HEK293T (cell line): ENCODE results near the gene CSF3R.

Experiments
- CTCF ChIA-PET: fragments of 350-600 bp; formaldehyde crosslinking; extraction: SDS; loops from one replicate; lab custom pipeline; 2021; ENCODE audit warnings: antibody characterized with exemption, inconsistent platforms; lab: Yijun Ruan, JAX
- POLR2A ChIA-PET: fragments of 350-600 bp; formaldehyde crosslinking; extraction: SDS; loops from one replicate; lab custom pipeline; 2020; ENCODE audit warnings: antibody characterized with exemption, inconsistent platforms; lab: Yijun Ruan, JAX
- DNase-seq: peaks from one replicate; pipeline ENCODE4 v3.0.0; 2012; ENCODE audit warnings: mixed read lengths; ENCODE audit errors: extremely low spot score
- ARNT ChIP-seq: fragments of 450-650 bp; IDR thresholded peaks from 2 replicates; pipeline ENCODE4 v1.6.1; 2017; ENCODE audit warnings: mild to moderate bottlenecking
- BHLHE40 ChIP-seq: fragments of 450-650 bp; IDR thresholded peaks from 2 replicates; pipeline ENCODE4 v1.6.1; 2016; ENCODE audit warnings: mild to moderate bottlenecking, moderate library complexity, borderline replicate concordance
- CTBP1 ChIP-seq: fragments of 450-650 bp; IDR thresholded peaks from 2 replicates; pipeline ENCODE4 v1.6.1; 2016; ENCODE audit warnings: borderline replicate concordance
- ELF4 ChIP-seq: fragments of 450-650 bp; IDR thresholded peaks from 2 replicates; pipeline ENCODE4 v1.6.1; 2017; ENCODE audit warnings: antibody characterized with exemption
- FOXA1 ChIP-seq: fragments of 450-650 bp; IDR thresholded peaks from 2 replicates; pipeline ENCODE4 v1.6.1; 2016; ENCODE audit warnings: mild to moderate bottlenecking
- FOXK2 ChIP-seq: fragments of 450-650 bp; IDR thresholded peaks from 2 replicates; pipeline ENCODE4 v1.6.1; 2016; ENCODE audit warnings: mild to moderate bottlenecking
- FOXM1 ChIP-seq: fragments of 450-650 bp; IDR thresholded peaks from 2 replicates; pipeline ENCODE4 v1.6.1; 2017; ENCODE audit warnings: mild to moderate bottlenecking, borderline replicate concordance
- HDGF ChIP-seq: fragments of 450-650 bp; IDR thresholded peaks from 2 replicates; pipeline ENCODE4 v1.6.1; 2017; ENCODE audit warnings: antibody characterized with exemption, borderline replicate concordance
- L3MBTL2 ChIP-seq: fragments of 450-650 bp; conservative IDR thresholded peaks from 2 replicates; pipeline ENCODE4 v1.6.1; 2016; ENCODE audit warnings: mild to moderate bottlenecking
- LEF1 ChIP-seq: fragments of 450-650 bp; IDR thresholded peaks from 2 replicates; pipeline ENCODE4 v1.6.1; 2017; ENCODE audit warnings: mild to moderate bottlenecking, borderline replicate concordance
- NFRKB ChIP-seq: fragments of 450-650 bp; IDR thresholded peaks from 2 replicates; pipeline ENCODE4 v1.6.1; 2016; ENCODE audit warnings: mild to moderate bottlenecking, moderate library complexity
- PKNOX1 ChIP-seq: fragments of 450-650 bp; IDR thresholded peaks from 2 replicates; pipeline ENCODE4 v1.6.1; 2016
- SP1 ChIP-seq: fragments of 450-650 bp; IDR thresholded peaks from 2 replicates; pipeline ENCODE4 v1.6.1; 2017
- SUZ12 ChIP-seq: fragments of 450-650 bp; IDR thresholded peaks from 2 replicates; pipeline ENCODE4 v1.6.1; 2016; ENCODE audit warnings: mild to moderate bottlenecking
- TARDBP ChIP-seq: fragments of 450-650 bp; IDR thresholded peaks from 2 replicates; pipeline ENCODE4 v1.6.1; 2016
- ZNF384 ChIP-seq: fragments of 450-650 bp; IDR thresholded peaks from 2 replicates; pipeline ENCODE4 v1.6.1; 2016

Gene CSF3R

GRCh38 chr1:36528361-36529349, 45.9 kb upstream of the CSF3R start:
- no peak for TF ChIP-seq ELF4
- ChIA-PET CTCF (interaction anchor here (1.0 kb wide), 1 partner anchor 12 kb away, joined by 3 read pairs; no protein-coding TSS in a partner anchor), POLR2A (no interaction called here)
- no peak for DNase-seq

DNA sequence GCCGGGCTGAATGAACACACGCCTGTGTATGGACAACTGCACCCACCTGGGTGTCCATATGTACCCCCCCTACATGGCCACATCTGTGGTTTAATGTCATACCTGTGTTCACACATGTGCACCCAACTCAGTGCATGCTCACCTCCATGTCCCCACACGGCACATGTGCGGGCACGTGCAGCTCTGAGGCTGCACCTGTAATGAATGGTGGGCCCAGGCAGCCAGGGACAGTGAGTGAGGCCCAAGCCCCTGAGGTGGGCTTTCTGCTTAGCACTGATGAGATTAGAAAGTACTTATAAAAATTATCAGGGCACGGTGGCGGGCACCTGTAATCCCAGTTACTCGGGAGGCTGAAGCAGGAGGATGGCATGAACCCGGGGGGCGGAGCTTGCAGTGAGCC, 42.5 kb upstream of the CSF3R start:
- ChIA-PET CTCF (interaction anchor here (0.7 kb wide), 1 partner anchor 191 kb away, joined by 5 read pairs; no protein-coding TSS in a partner anchor), POLR2A (no interaction called here)
- no peak for DNase-seq
- TF ChIP-seq PKNOX1 (no peak), ELF4 (no peak), CTBP1 (no peak), SP1 (no peak), L3MBTL2 (no peak), HDGF (no peak), BHLHE40 (no peak)

- ChIA-PET CTCF (no interaction called here), POLR2A (no interaction called here)
- DNase-seq, result no peak
- TF ChIP-seq ELF4 (no peak), SUZ12 (no peak), NFRKB (no peak), LEF1 (no peak), ZNF384 (no peak), L3MBTL2 (no peak), TARDBP (no peak), FOXM1 (no peak), PKNOX1 (no peak), SP1 (no peak), FOXA1 (no peak), BHLHE40 (no peak), ARNT (no peak), CTBP1 (no peak), HDGF (no peak), FOXK2 (no peak)
These were observed 41.8 kb upstream of the CSF3R start for GRCh38 chr1:36524359-36525062.

GRCh38 chr1:36523850-36524249, 41.1 kb upstream of the CSF3R start:
- CTCF ChIA-PET, result no interaction called here
- TF ChIP-seq HDGF, result no peak
- TF ChIP-seq LEF1, result no peak
- TF ChIP-seq L3MBTL2, result no peak
- TF ChIP-seq ELF4, result no peak
- TF ChIP-seq TARDBP, result no peak
- no peak for TF ChIP-seq NFRKB
- TF ChIP-seq CTBP1, result no peak
- no peak for TF ChIP-seq BHLHE40
- POLR2A ChIA-PET, result interaction anchor here (1.4 kb wide), 1 partner anchor 60 kb away, joined by 3 read pairs; the partner anchor contains the start of gene MRPS15
- DNase-seq, result no peak

- POLR2A ChIA-PET, result interaction anchor here (1.4 kb wide), 1 partner anchor 59 kb away, joined by 3 read pairs; the partner anchor contains the start of gene MRPS15
- CTCF ChIA-PET, result no interaction called here
- TF ChIP-seq BHLHE40 (no peak), FOXA1 (no peak), FOXK2 (no peak), ELF4 (no peak), CTBP1 (no peak), SP1 (no peak)
- DNase-seq, result no peak
These were observed 40.5 kb upstream of the CSF3R start for GRCh38 chr1:36523230-36523495.

DNA sequence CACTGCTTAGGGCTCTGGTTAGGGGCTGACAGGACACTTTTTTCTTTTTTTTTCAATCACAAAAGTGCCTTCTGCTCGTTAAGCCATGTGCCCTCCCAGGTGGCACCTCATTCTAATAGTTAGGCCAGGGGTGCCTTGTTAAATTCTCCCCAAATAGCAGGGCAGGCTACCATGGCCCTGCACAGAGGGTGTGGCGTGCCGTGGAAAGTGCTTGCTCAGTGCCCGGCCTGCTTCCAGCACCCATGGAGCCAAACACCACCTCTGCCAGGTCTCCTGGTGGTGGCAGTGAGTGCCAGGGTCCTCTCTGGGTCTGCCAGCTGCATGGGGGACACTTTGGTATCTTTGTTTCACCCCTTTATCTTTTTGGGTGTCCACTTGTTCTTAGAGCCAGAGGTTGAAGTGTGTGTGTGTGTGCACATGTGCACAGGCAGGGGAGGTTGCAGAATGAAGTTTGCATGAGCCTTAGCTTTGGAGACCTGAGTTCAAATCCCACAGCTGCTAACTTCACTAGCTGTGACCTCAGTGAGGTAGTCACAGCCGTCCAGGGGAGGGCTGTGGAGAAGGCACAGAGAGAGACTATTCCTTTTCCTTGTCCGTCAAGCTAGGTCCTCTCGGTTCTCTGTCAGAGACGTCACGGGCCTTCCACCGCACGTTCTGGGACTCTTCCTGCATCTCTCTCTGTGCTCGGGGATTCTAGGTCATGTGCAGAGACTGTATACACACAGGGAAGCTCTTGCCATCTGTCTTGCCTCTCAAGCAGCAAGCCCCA, 39.9 kb upstream of the CSF3R start:
- CTCF ChIA-PET, result no interaction called here
- no peak for TF ChIP-seq FOXA1
- no peak for TF ChIP-seq PKNOX1
- no peak for TF ChIP-seq NFRKB
- TF ChIP-seq CTBP1, result no peak
- TF ChIP-seq SP1, result no peak
- TF ChIP-seq SUZ12, result no peak
- no peak for TF ChIP-seq L3MBTL2
- TF ChIP-seq FOXM1, result no peak
- no peak for TF ChIP-seq ZNF384
- no peak for TF ChIP-seq LEF1
- TF ChIP-seq ELF4, result no peak
- TF ChIP-seq TARDBP, result no peak
- TF ChIP-seq BHLHE40, result no peak
- no peak for TF ChIP-seq FOXK2
- TF ChIP-seq HDGF, result no peak
- no peak for DNase-seq
- POLR2A ChIA-PET, result interaction anchor here (1.4 kb wide), 1 partner anchor 58 kb away, joined by 3 read pairs; the partner anchor contains the start of gene MRPS15
